AG09319 (cell line): ENCODE measurements around the gene UAP1.

Experiments used
- DNase-seq: peaks from one replicate; pipeline ENCODE4 v3.0.0-alpha.2; 2010; ENCODE audit warnings: low read depth; ENCODE audit errors: extremely low read depth
- TF ChIP-seq, protein P1 (sequence below): IDR thresholded peaks from 2 replicates; pipeline ENCODE4 v1.5.1; 2011; ENCODE audit warnings: low read depth, mild to moderate bottlenecking, inconsistent platforms, low read length, moderate library complexity

UAP1 gene

GRCh38 chr1:162538815-162539431 is 22.6 kb upstream of the UAP1 start:
- peak; percentile 56 for DNase-seq
- TF ChIP-seq, protein P1, sequence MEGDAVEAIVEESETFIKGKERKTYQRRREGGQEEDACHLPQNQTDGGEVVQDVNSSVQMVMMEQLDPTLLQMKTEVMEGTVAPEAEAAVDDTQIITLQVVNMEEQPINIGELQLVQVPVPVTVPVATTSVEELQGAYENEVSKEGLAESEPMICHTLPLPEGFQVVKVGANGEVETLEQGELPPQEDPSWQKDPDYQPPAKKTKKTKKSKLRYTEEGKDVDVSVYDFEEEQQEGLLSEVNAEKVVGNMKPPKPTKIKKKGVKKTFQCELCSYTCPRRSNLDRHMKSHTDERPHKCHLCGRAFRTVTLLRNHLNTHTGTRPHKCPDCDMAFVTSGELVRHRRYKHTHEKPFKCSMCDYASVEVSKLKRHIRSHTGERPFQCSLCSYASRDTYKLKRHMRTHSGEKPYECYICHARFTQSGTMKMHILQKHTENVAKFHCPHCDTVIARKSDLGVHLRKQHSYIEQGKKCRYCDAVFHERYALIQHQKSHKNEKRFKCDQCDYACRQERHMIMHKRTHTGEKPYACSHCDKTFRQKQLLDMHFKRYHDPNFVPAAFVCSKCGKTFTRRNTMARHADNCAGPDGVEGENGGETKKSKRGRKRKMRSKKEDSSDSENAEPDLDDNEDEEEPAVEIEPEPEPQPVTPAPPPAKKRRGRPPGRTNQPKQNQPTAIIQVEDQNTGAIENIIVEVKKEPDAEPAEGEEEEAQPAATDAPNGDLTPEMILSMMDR, result no peak

GRCh38 chr1:162541619-162542141 is 19.8 kb upstream of the UAP1 start:
- TF ChIP-seq, protein P1, result no peak
- DNase-seq, result peak; percentile 84

GRCh38 chr1:162543228-162543627 is 18.3 kb upstream of the UAP1 start:
- TF ChIP-seq, protein P1, result no peak
- DNase-seq, result no peak

- TF ChIP-seq, protein P1, result no peak
- DNase-seq, result no peak
Observed at GRCh38 chr1:162548170-162548569, 13.4 kb upstream of the UAP1 start.

- TF ChIP-seq, protein P1, result no peak
- DNase-seq, result no peak
Observed at GRCh38 chr1:162549001-162549400, 12.5 kb upstream of the UAP1 start.

DNA sequence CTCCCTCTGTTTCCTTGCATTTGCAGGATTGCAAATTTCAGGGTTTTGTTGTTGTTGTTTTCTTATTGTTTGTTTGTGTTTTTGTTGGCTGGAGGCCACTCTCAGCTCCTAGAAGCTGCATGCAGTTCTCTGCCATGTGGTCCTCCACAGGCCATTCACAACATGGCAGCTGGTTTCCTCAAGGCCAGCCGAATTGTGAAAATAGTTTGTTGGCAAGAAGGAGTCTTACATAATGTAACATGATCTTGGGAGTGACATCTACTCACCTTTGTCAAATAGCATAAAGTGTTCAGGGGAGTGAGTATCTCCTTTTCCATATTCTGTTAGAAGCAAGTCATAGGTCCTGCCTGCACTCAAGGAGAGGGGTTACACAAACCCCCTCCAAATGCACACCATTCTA is 10.6 kb upstream of the UAP1 start:
- DNase-seq, result no peak
- TF ChIP-seq, protein P1, result no peak

- no peak for DNase-seq
- TF ChIP-seq, protein P1, result no peak
Observed at GRCh38 chr1:162551969-162552683, 9.4 kb upstream of the UAP1 start.
